ENCODE data around the gene LSM8.
"Not testable (repeated sequence)": the region's sequence is repeated elsewhere in the genome, so short reads cannot be mapped to it uniquely, and the experiment has no call there.

The LSM8 gene

GRCh38 chr7:118183786-118184564, at the start of gene LSM8:
TSS of gene LSM8 (plus strand) at chr7:118184164. CDS start at chr7:118184224, 60 bp downstream.
- Histone ChIP-seq H3K27me3 (ENCODE audit: control insufficient read depth in 1 of 2, insufficient read depth in 2 of 2, low read length in 2 of 2) (no peaks in the 10 kb centered on the region), H3K36me3 (ENCODE audit: control insufficient read depth in 1 of 2, insufficient read depth in 2 of 2, low read length in 2 of 2) (peaks cover 5 to 17% of the 10 kb centered on the region in 2 donors), H3K9ac (ENCODE audit: low read depth in 1 of 2, low read length in 2 of 2) (peak within 1 kb of the TSS; percentile 94 to 98), H3K9me3 (ENCODE audit: control insufficient read depth in 1 of 2, low read length in 2 of 2) (no peaks in the 10 kb centered on the region), H3K4me3 (ENCODE audit: low read depth in 1 of 2, low read length in 2 of 2) (peak within 1 kb of the TSS; percentile 86 to 98), H3K4me1 (ENCODE audit: control insufficient read depth in 1 of 2, insufficient read depth in 2 of 2, low read length in 2 of 2) (peaks cover 21 to 25% of the 10 kb centered on the region in 2 donors), H3K27ac (ENCODE audit: low read depth, low read length) (peak within 1 kb of the TSS; percentile 91)

- not testable (repeated sequence) for H3K36me3 ChIP-seq (ENCODE audit: control insufficient read depth in 1 of 2, insufficient read depth in 2 of 2, low read length in 2 of 2); H3K27me3 ChIP-seq (ENCODE audit: control insufficient read depth in 1 of 2, insufficient read depth in 2 of 2, low read length in 2 of 2); H3K9me3 ChIP-seq (ENCODE audit: control insufficient read depth in 1 of 2, low read length in 2 of 2); H3K4me1 ChIP-seq (ENCODE audit: control insufficient read depth in 1 of 2, insufficient read depth in 2 of 2, low read length in 2 of 2); H3K4me3 ChIP-seq (ENCODE audit: low read depth in 1 of 2, low read length in 2 of 2); H3K9ac ChIP-seq (ENCODE audit: low read depth in 1 of 2, low read length in 2 of 2); H3K27ac ChIP-seq (ENCODE audit: low read depth, low read length)
Measured at GRCh38 chr7:118134420-118134819, 49.5 kb upstream of the LSM8 start.

DNA sequence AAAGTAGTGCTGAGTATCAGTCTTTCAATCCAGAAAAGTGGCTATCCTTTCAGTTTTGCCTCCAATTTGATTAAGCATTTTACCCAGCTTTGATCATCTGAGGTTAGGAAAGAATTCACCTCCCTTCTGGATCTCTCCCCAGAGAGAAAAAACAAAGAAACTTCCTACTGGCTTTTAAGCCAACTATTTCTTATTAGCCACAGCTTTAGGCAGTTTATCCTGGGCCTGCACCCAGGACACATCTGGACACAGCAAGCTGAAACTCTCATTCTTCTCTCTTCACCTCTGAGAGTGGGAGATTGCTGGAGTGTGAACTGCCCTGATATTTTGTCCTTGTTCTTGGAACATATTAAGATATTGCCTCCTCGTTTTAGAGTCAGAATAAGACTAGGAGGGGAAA, 43.5 kb upstream of the LSM8 start:
- H3K4me3 ChIP-seq (ENCODE audit: low read depth in 1 of 2, low read length in 2 of 2): no peak overlapping the region
- no peaks in the 10 kb centered on the region for H3K4me1 ChIP-seq (ENCODE audit: control insufficient read depth in 1 of 2, insufficient read depth in 2 of 2, low read length in 2 of 2)
- H3K9me3 ChIP-seq (ENCODE audit: control insufficient read depth in 1 of 2, low read length in 2 of 2): no peaks in the 10 kb centered on the region
- no peaks in the 10 kb centered on the region for H3K27me3 ChIP-seq (ENCODE audit: control insufficient read depth in 1 of 2, insufficient read depth in 2 of 2, low read length in 2 of 2)
- no peak overlapping the region for H3K9ac ChIP-seq (ENCODE audit: low read depth in 1 of 2, low read length in 2 of 2)
- H3K27ac ChIP-seq (ENCODE audit: low read depth, low read length): no peak overlapping the region
- H3K36me3 ChIP-seq (ENCODE audit: control insufficient read depth in 1 of 2, insufficient read depth in 2 of 2, low read length in 2 of 2): no peaks in the 10 kb centered on the region

DNA sequence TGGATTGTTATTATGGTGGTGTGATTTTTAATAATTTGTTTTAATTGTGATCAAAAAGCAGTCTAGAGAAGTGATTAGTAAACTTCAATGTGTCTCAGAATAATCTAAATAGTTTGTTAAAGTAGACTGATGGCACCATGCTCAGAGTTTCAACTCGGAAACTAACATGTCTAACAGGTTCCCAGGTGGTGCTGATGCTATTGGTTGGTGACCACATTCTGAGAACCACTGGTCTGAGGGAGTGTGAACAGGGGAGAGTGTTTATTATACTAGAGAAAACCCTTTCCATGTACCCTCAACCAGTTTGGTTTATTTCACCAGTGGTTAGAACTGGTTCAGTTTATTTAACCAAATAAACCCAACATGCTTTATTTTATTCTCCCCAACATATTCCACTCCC, 42.0 kb upstream of the LSM8 start:
- Histone ChIP-seq H3K4me3 (ENCODE audit: low read depth in 1 of 2, low read length in 2 of 2) (no peak overlapping the region), H3K36me3 (ENCODE audit: control insufficient read depth in 1 of 2, insufficient read depth in 2 of 2, low read length in 2 of 2) (no peaks in the 10 kb centered on the region), H3K9me3 (ENCODE audit: control insufficient read depth in 1 of 2, low read length in 2 of 2) (no peaks in the 10 kb centered on the region), H3K27me3 (ENCODE audit: control insufficient read depth in 1 of 2, insufficient read depth in 2 of 2, low read length in 2 of 2) (no peaks in the 10 kb centered on the region), H3K9ac (ENCODE audit: low read depth in 1 of 2, low read length in 2 of 2) (no peak overlapping the region), H3K4me1 (ENCODE audit: control insufficient read depth in 1 of 2, insufficient read depth in 2 of 2, low read length in 2 of 2) (no peaks in the 10 kb centered on the region), H3K27ac (ENCODE audit: low read depth, low read length) (no peak overlapping the region)

DNA sequence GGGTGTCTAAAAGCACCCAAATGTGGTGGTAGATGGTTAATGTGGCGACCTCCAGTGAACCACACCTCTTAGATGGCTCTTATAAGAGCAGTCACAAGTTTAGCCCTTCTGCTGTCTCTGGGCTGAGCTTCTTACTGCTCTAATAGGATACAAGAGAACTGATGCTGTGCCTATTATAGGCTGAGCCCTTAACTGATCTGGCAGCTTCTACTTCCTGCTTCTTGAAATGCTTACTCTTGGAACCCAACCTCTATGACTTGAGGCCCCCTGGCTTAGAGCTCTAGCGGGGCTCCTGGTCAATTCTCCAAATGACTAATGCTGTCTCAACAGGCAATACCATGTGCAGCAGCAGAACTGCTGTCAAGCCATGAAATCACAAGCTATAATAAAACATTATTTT, 35.0 kb upstream of the LSM8 start:
- no peak overlapping the region for H3K9ac ChIP-seq (ENCODE audit: low read depth in 1 of 2, low read length in 2 of 2)
- no peaks in the 10 kb centered on the region for H3K4me1 ChIP-seq (ENCODE audit: control insufficient read depth in 1 of 2, insufficient read depth in 2 of 2, low read length in 2 of 2)
- H3K9me3 ChIP-seq (ENCODE audit: control insufficient read depth in 1 of 2, low read length in 2 of 2): no peaks in the 10 kb centered on the region
- no peak overlapping the region for H3K4me3 ChIP-seq (ENCODE audit: low read depth in 1 of 2, low read length in 2 of 2)
- no peaks in the 10 kb centered on the region for H3K36me3 ChIP-seq (ENCODE audit: control insufficient read depth in 1 of 2, insufficient read depth in 2 of 2, low read length in 2 of 2)
- no peak overlapping the region for H3K27ac ChIP-seq (ENCODE audit: low read depth, low read length)
- H3K27me3 ChIP-seq (ENCODE audit: control insufficient read depth in 1 of 2, insufficient read depth in 2 of 2, low read length in 2 of 2): no peaks in the 10 kb centered on the region

- Histone ChIP-seq H3K36me3 (ENCODE audit: control insufficient read depth in 1 of 2, insufficient read depth in 2 of 2, low read length in 2 of 2) (no peaks in the 10 kb centered on the region), H3K4me1 (ENCODE audit: control insufficient read depth in 1 of 2, insufficient read depth in 2 of 2, low read length in 2 of 2) (no peaks in the 10 kb centered on the region), H3K9ac (ENCODE audit: low read depth in 1 of 2, low read length in 2 of 2) (no peak overlapping the region), H3K9me3 (ENCODE audit: control insufficient read depth in 1 of 2, low read length in 2 of 2) (no peaks in the 10 kb centered on the region), H3K4me3 (ENCODE audit: low read depth in 1 of 2, low read length in 2 of 2) (no peak overlapping the region), H3K27ac (ENCODE audit: low read depth, low read length) (no peak overlapping the region), H3K27me3 (ENCODE audit: control insufficient read depth in 1 of 2, insufficient read depth in 2 of 2, low read length in 2 of 2) (no peaks in the 10 kb centered on the region)
Measured at GRCh38 chr7:118149394-118149793, 34.6 kb upstream of the LSM8 start.

- H3K4me3 ChIP-seq (ENCODE audit: low read depth in 1 of 2, low read length in 2 of 2): no peak overlapping the region
- H3K36me3 ChIP-seq (ENCODE audit: control insufficient read depth in 1 of 2, insufficient read depth in 2 of 2, low read length in 2 of 2): no peaks in the 10 kb centered on the region
- H3K9ac ChIP-seq (ENCODE audit: low read depth in 1 of 2, low read length in 2 of 2): no peak overlapping the region
Measured at GRCh38 chr7:118151671-118152070, 32.3 kb upstream of the LSM8 start.

DNA sequence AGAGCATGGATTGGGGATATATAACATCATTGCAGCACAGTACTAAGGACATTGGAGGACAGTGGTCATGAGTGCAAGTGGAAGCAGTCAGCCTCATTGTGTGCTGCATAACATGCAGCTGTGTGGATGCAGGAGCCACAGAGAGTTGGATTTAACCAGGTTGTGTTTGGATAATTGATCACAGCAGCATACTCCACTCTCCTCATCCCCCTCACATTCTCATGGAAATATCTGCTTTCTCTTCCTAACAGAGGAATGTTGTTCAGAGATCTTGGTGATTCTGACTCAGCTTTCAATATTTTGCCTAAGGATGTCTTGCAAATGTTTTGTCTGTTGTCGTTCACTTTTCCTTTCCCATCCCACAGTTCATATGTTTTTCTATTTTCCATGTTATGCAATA, 31.8 kb upstream of the LSM8 start:
- no peaks in the 10 kb centered on the region for H3K27me3 ChIP-seq (ENCODE audit: control insufficient read depth in 1 of 2, insufficient read depth in 2 of 2, low read length in 2 of 2)
- no peak overlapping the region for H3K9ac ChIP-seq (ENCODE audit: low read depth in 1 of 2, low read length in 2 of 2)

More at GRCh38 chr7:118151671-118152070, 32.3 kb upstream of the LSM8 start:
- Histone ChIP-seq H3K9me3 (ENCODE audit: control insufficient read depth in 1 of 2, low read length in 2 of 2) (no peaks in the 10 kb centered on the region), H3K27me3 (ENCODE audit: control insufficient read depth in 1 of 2, insufficient read depth in 2 of 2, low read length in 2 of 2) (no peaks in the 10 kb centered on the region), H3K27ac (ENCODE audit: low read depth, low read length) (no peak overlapping the region), H3K4me1 (ENCODE audit: control insufficient read depth in 1 of 2, insufficient read depth in 2 of 2, low read length in 2 of 2) (no peaks in the 10 kb centered on the region)

DNA sequence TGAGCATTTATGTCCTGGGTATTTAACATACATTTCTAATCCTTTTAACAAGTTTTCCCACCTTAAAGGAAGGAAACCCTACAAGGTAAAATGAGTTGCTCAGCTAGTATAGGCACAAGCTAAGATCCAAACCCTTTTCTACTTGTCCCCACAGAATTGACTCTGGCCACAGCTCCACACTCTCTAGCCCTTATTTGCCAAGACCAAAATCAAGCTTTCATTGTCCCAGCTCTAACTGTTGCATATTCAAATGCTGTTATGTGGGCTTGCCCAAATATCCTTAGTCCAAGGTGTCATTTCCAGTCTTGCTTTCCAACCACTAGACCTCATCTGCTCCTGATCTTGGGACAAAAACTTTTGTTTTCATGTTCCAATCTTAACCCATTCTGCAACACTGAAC, 31.3 kb upstream of the LSM8 start:
- no peaks in the 10 kb centered on the region for H3K9me3 ChIP-seq (ENCODE audit: control insufficient read depth in 1 of 2, low read length in 2 of 2)
- no peaks in the 10 kb centered on the region for H3K36me3 ChIP-seq (ENCODE audit: control insufficient read depth in 1 of 2, insufficient read depth in 2 of 2, low read length in 2 of 2)
- no peak overlapping the region for H3K9ac ChIP-seq (ENCODE audit: low read depth in 1 of 2, low read length in 2 of 2)
- no peaks in the 10 kb centered on the region for H3K4me1 ChIP-seq (ENCODE audit: control insufficient read depth in 1 of 2, insufficient read depth in 2 of 2, low read length in 2 of 2)
- H3K27me3 ChIP-seq (ENCODE audit: control insufficient read depth in 1 of 2, insufficient read depth in 2 of 2, low read length in 2 of 2): no peaks in the 10 kb centered on the region
- H3K27ac ChIP-seq (ENCODE audit: low read depth, low read length): no peak overlapping the region
- H3K4me3 ChIP-seq (ENCODE audit: low read depth in 1 of 2, low read length in 2 of 2): no peak overlapping the region

More for the DNA sequence above, 31.8 kb upstream of the LSM8 start:
- H3K27ac ChIP-seq (ENCODE audit: low read depth, low read length): no peak overlapping the region
- H3K9me3 ChIP-seq (ENCODE audit: control insufficient read depth in 1 of 2, low read length in 2 of 2): no peaks in the 10 kb centered on the region
- no peaks in the 10 kb centered on the region for H3K4me1 ChIP-seq (ENCODE audit: control insufficient read depth in 1 of 2, insufficient read depth in 2 of 2, low read length in 2 of 2)
- no peak overlapping the region for H3K4me3 ChIP-seq (ENCODE audit: low read depth in 1 of 2, low read length in 2 of 2)
- H3K36me3 ChIP-seq (ENCODE audit: control insufficient read depth in 1 of 2, insufficient read depth in 2 of 2, low read length in 2 of 2): no peaks in the 10 kb centered on the region

DNA sequence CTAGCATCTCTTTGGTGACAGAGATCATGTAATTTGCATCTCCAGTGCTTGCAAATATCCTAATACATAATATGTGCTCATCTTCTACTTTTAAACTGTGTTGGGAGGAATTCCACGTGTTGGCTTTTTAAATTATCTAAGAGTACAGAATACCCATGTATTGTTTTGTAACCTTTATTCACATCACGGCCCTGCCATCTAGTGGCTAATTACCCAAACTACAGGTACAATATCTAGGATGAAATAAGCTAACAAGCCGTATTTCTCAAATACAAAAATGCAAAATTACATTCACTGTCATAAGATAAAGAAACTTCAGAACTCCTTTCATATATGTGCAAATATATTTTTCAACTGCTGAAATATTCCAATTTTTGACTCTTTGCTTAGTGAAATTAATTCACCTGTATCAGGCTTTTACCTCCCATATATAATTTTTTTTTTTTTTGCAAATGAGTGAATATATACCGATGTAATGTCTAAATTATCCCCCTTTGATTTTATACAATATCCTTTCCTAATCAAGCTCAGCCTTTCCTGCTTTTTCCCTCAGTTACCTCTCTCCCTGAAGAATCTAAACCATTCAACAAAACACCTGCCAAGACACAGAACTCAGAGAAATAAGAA, 30.3 kb upstream of the LSM8 start:
- no peaks in the 10 kb centered on the region for H3K9me3 ChIP-seq (ENCODE audit: control insufficient read depth in 1 of 2, low read length in 2 of 2)
- no peak overlapping the region for H3K4me3 ChIP-seq (ENCODE audit: low read depth in 1 of 2, low read length in 2 of 2)
- H3K36me3 ChIP-seq (ENCODE audit: control insufficient read depth in 1 of 2, insufficient read depth in 2 of 2, low read length in 2 of 2): no peaks in the 10 kb centered on the region
- no peaks in the 10 kb centered on the region for H3K4me1 ChIP-seq (ENCODE audit: control insufficient read depth in 1 of 2, insufficient read depth in 2 of 2, low read length in 2 of 2)
- no peak overlapping the region for H3K9ac ChIP-seq (ENCODE audit: low read depth in 1 of 2, low read length in 2 of 2)
- no peak overlapping the region for H3K27ac ChIP-seq (ENCODE audit: low read depth, low read length)
- no peaks in the 10 kb centered on the region for H3K27me3 ChIP-seq (ENCODE audit: control insufficient read depth in 1 of 2, insufficient read depth in 2 of 2, low read length in 2 of 2)

All from duodenal mucosa (tissue), 2 donors.